Thyroid gland (tissue), 4 donors: ENCODE data around the gene CUL5.

Source experiments
- CTCF ChIP-seq, 6 experiments: fragments of 200-600 bp in 3 of 6; fragments of 450-650 bp in 3 of 6; sonication (generic) in 3 of 6; IDR thresholded peaks; one replicate each; pipeline ENCODE4 v1.5.1; 2016 to 2019; ENCODE audit warnings: antibody characterized with exemption in 6 of 6, mild to moderate bottlenecking in 2 of 6, inconsistent platforms in 1 of 6, moderate library complexity in 1 of 6
- POLR2A ChIP-seq, 2 donors: fragments of 450-650 bp; IDR thresholded peaks; one replicate each; pipeline ENCODE4 v1.6.1; 2017; ENCODE audit warnings: antibody characterized with exemption in 2 of 2, mild to moderate bottlenecking in 2 of 2, moderate library complexity in 1 of 2

GRCh38 chr11:108092134-108092533 is 83.4 kb downstream of the CUL5 start:
- TF ChIP-seq POLR2A (IDR thresholded peaks at IDR 0.05) (no peak), CTCF (IDR thresholded peaks at IDR 0.05) (no peak)
